GM21360 (cell line): ENCODE results near the gene CEP57L1.
A peak's percentile ranks its signal among the peaks of the same experiment; 100 is the strongest.
"Not testable (repeated sequence)": the region's sequence is repeated elsewhere in the genome, so short reads cannot be mapped to it uniquely, and the experiment has no call there.

Source experiments
- ATAC-seq: cut with Tn5 transposase; IDR thresholded peaks from one replicate; pipeline ENCODE4 v1.9.1; 2021; ENCODE audit warnings: mild to moderate bottlenecking, moderate library complexity; ENCODE audit not compliant: unreplicated experiment

Gene CEP57L1

GRCh38 chr6:109073344-109074132 is 21.8 kb upstream of the CEP57L1 start:
- ATAC-seq: no peak

GRCh38 chr6:109074133-109074415 is 21.2 kb upstream of the CEP57L1 start:
- no peak for ATAC-seq

GRCh38 chr6:109075934-109076333 is 19.4 kb upstream of the CEP57L1 start:
- ATAC-seq: no peak

GRCh38 chr6:109076377-109076776 is 18.9 kb upstream of the CEP57L1 start:
- no peak for ATAC-seq

- ATAC-seq: no peak
Measured at GRCh38 chr6:109079981-109080380, 15.3 kb upstream of the CEP57L1 start.

- no peak for ATAC-seq
Measured at GRCh38 chr6:109081026-109081425, 14.3 kb upstream of the CEP57L1 start.

- ATAC-seq: no peak
Measured at GRCh38 chr6:109081516-109082187, 13.7 kb upstream of the CEP57L1 start.

- ATAC-seq: no peak
Measured at GRCh38 chr6:109082188-109082577, 13.1 kb upstream of the CEP57L1 start.

- ATAC-seq: no peak
Measured at GRCh38 chr6:109083657-109084056, 11.7 kb upstream of the CEP57L1 start.

- not testable (repeated sequence) for ATAC-seq
Measured at GRCh38 chr6:109084146-109084545, 11.2 kb upstream of the CEP57L1 start.

GRCh38 chr6:109087661-109088264 is 7.5 kb upstream of the CEP57L1 start:
- no peak for ATAC-seq

- no peak for ATAC-seq
Measured at GRCh38 chr6:109088995-109089394, 6.3 kb upstream of the CEP57L1 start.

- ATAC-seq: no peak
Measured at GRCh38 chr6:109091314-109092024, 3.8 kb upstream of the CEP57L1 start.

GRCh38 chr6:109092074-109092473 is 3.2 kb upstream of the CEP57L1 start:
- no peak for ATAC-seq

GRCh38 chr6:109093732-109094415 is 1.4 kb upstream of the CEP57L1 start:
- ATAC-seq: no peak

GRCh38 chr6:109094416-109095035 is 781 bp upstream of the CEP57L1 start, which contains the start of gene SESN1:
SESN1 (minus strand) TSS chr6:109094846; CDS start chr6:109094073, 773 bp downstream.
- ATAC-seq: peak; percentile 52

- ATAC-seq: no peak
Measured at GRCh38 chr6:109095835-109096084, 453 bp downstream of the CEP57L1 start.

- no peak for ATAC-seq
Measured at GRCh38 chr6:109096208-109096607, 901 bp downstream of the CEP57L1 start.

- no peak for ATAC-seq
Measured at GRCh38 chr6:109097661-109098060, 2.4 kb downstream of the CEP57L1 start.

- no peak for ATAC-seq
Measured at GRCh38 chr6:109102762-109103161, 7.5 kb downstream of the CEP57L1 start.

- ATAC-seq: peak; percentile 52
Measured at GRCh38 chr6:109103942-109104341, 8.6 kb downstream of the CEP57L1 start.
